ENCODE results near the gene PLEKHM3.

DNA sequence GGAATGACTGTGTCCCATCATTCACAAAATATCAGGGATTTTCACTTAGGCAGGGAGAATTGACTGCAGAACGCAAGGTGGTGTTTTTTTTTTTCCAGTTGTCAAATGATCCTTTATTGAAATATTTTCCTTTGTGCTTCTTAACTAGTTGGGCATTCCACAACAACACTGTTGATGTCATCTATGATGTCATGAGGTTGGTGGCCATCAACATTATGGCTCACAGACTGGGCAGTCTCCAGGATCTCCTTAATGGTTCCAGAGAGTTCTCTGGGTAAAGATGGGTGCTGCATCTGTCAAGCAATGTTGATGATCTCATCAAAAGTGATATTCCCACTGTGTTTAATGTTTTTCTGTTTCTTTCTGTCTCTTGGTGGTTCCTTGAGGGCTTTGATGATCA is 31.8 kb upstream of the PLEKHM3 start:
- TF ChIP-seq YY1 (IDR thresholded peaks at IDR 0.05): no peak
- TF ChIP-seq, protein P1, sequence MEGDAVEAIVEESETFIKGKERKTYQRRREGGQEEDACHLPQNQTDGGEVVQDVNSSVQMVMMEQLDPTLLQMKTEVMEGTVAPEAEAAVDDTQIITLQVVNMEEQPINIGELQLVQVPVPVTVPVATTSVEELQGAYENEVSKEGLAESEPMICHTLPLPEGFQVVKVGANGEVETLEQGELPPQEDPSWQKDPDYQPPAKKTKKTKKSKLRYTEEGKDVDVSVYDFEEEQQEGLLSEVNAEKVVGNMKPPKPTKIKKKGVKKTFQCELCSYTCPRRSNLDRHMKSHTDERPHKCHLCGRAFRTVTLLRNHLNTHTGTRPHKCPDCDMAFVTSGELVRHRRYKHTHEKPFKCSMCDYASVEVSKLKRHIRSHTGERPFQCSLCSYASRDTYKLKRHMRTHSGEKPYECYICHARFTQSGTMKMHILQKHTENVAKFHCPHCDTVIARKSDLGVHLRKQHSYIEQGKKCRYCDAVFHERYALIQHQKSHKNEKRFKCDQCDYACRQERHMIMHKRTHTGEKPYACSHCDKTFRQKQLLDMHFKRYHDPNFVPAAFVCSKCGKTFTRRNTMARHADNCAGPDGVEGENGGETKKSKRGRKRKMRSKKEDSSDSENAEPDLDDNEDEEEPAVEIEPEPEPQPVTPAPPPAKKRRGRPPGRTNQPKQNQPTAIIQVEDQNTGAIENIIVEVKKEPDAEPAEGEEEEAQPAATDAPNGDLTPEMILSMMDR (IDR thresholded peaks at IDR 0.05; ENCODE audit: low read depth, low read length, missing input control): no peak
- TF ChIP-seq, protein P2, sequence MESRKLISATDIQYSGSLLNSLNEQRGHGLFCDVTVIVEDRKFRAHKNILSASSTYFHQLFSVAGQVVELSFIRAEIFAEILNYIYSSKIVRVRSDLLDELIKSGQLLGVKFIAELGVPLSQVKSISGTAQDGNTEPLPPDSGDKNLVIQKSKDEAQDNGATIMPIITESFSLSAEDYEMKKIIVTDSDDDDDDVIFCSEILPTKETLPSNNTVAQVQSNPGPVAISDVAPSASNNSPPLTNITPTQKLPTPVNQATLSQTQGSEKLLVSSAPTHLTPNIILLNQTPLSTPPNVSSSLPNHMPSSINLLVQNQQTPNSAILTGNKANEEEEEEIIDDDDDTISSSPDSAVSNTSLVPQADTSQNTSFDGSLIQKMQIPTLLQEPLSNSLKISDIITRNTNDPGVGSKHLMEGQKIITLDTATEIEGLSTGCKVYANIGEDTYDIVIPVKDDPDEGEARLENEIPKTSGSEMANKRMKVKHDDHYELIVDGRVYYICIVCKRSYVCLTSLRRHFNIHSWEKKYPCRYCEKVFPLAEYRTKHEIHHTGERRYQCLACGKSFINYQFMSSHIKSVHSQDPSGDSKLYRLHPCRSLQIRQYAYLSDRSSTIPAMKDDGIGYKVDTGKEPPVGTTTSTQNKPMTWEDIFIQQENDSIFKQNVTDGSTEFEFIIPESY (IDR thresholded peaks at IDR 0.05): no peak
- no peak for TF ChIP-seq RAD21 (IDR thresholded peaks at IDR 0.05)
- TF ChIP-seq TAF1 (conservative IDR thresholded peaks at IDR 0.05): no peak
- TF ChIP-seq, protein P3, sequence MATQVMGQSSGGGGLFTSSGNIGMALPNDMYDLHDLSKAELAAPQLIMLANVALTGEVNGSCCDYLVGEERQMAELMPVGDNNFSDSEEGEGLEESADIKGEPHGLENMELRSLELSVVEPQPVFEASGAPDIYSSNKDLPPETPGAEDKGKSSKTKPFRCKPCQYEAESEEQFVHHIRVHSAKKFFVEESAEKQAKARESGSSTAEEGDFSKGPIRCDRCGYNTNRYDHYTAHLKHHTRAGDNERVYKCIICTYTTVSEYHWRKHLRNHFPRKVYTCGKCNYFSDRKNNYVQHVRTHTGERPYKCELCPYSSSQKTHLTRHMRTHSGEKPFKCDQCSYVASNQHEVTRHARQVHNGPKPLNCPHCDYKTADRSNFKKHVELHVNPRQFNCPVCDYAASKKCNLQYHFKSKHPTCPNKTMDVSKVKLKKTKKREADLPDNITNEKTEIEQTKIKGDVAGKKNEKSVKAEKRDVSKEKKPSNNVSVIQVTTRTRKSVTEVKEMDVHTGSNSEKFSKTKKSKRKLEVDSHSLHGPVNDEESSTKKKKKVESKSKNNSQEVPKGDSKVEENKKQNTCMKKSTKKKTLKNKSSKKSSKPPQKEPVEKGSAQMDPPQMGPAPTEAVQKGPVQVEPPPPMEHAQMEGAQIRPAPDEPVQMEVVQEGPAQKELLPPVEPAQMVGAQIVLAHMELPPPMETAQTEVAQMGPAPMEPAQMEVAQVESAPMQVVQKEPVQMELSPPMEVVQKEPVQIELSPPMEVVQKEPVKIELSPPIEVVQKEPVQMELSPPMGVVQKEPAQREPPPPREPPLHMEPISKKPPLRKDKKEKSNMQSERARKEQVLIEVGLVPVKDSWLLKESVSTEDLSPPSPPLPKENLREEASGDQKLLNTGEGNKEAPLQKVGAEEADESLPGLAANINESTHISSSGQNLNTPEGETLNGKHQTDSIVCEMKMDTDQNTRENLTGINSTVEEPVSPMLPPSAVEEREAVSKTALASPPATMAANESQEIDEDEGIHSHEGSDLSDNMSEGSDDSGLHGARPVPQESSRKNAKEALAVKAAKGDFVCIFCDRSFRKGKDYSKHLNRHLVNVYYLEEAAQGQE (IDR thresholded peaks at IDR 0.05): no peak
- no peak for TF ChIP-seq EGR1 (IDR thresholded peaks at IDR 0.05; ENCODE audit: low read depth in 2 of 2)
- TF ChIP-seq, protein P4, sequence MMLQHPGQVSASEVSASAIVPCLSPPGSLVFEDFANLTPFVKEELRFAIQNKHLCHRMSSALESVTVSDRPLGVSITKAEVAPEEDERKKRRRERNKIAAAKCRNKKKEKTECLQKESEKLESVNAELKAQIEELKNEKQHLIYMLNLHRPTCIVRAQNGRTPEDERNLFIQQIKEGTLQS (IDR thresholded peaks at IDR 0.05): no peak
- TF ChIP-seq JUND (IDR thresholded peaks at IDR 0.05): no peak
- no peak for TF ChIP-seq SP1 (IDR thresholded peaks at IDR 0.05)
- TF ChIP-seq, protein P5, sequence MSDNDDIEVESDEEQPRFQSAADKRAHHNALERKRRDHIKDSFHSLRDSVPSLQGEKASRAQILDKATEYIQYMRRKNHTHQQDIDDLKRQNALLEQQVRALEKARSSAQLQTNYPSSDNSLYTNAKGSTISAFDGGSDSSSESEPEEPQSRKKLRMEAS (IDR thresholded peaks at IDR 0.05): no peak

Data from liver (tissue), 3 donors.